Right forelimb (tissue), 1 donor: ENCODE measurements around the gene NMD3.
"Not testable (repeated sequence)": the region's sequence is repeated elsewhere in the genome, so short reads cannot be mapped to it uniquely, and the experiment has no call there.

ENCODE experiments used
- DNase-seq: peaks from one replicate; pipeline ENCODE4 v3.0.0-alpha.2; 2018

NMD3 gene

GRCh38 chr3:161231861-161232260 is 10.8 kb downstream of the NMD3 start:
- DNase-seq, result no peak

GRCh38 chr3:161233557-161233956 is 12.4 kb downstream of the NMD3 start:
- no peak for DNase-seq

GRCh38 chr3:161236240-161236639 is 15.1 kb downstream of the NMD3 start:
- no peak for DNase-seq

- no peak for DNase-seq
Observed at GRCh38 chr3:161239700-161240099, 18.6 kb downstream of the NMD3 start.

GRCh38 chr3:161244538-161244937 is 23.4 kb downstream of the NMD3 start:
- DNase-seq, result no peak

- no peak for DNase-seq
Observed at GRCh38 chr3:161247049-161247448, 25.9 kb downstream of the NMD3 start.

- DNase-seq, result no peak
Observed at GRCh38 chr3:161250116-161250515, 29.0 kb downstream of the NMD3 start.

- DNase-seq, result no peak
Observed at GRCh38 chr3:161251716-161252115, 30.6 kb downstream of the NMD3 start.

GRCh38 chr3:161252143-161252542 is 31.0 kb downstream of the NMD3 start:
- DNase-seq, result no peak

- no peak for DNase-seq
Observed at GRCh38 chr3:161253711-161254110, 32.6 kb downstream of the NMD3 start.

GRCh38 chr3:161254861-161255260 is 33.8 kb downstream of the NMD3 start:
- no peak for DNase-seq

GRCh38 chr3:161263057-161263456 is 41.9 kb downstream of the NMD3 start:
- DNase-seq, result no peak

GRCh38 chr3:161264852-161265251 is 43.7 kb downstream of the NMD3 start:
- DNase-seq, result no peak

- no peak for DNase-seq
Observed at GRCh38 chr3:161265916-161266571, 44.9 kb downstream of the NMD3 start.

GRCh38 chr3:161266731-161267150 is 45.6 kb downstream of the NMD3 start:
- no peak for DNase-seq

GRCh38 chr3:161267646-161268045 is 46.5 kb downstream of the NMD3 start:
- no peak for DNase-seq

GRCh38 chr3:161268601-161269000 is 47.5 kb downstream of the NMD3 start:
- DNase-seq, result no peak

- DNase-seq, result no peak
Observed at GRCh38 chr3:161270991-161271390, 49.9 kb downstream of the NMD3 start.

- no peak for DNase-seq
Observed at GRCh38 chr3:161271646-161272045, 50.5 kb downstream of the NMD3 start.

- DNase-seq, result no peak
Observed at GRCh38 chr3:161272524-161272923, 51.4 kb downstream of the NMD3 start.

GRCh38 chr3:161273589-161274218 is 52.6 kb downstream of the NMD3 start:
- DNase-seq, result no peak

- no peak for DNase-seq
Observed at GRCh38 chr3:161274691-161275298, 53.7 kb downstream of the NMD3 start.

GRCh38 chr3:161275919-161276318 is 54.8 kb downstream of the NMD3 start:
- no peak for DNase-seq

GRCh38 chr3:161282387-161282786 is 61.3 kb downstream of the NMD3 start:
- DNase-seq, result not testable (repeated sequence)
